Esophagus (tissue), 2 donors: ENCODE measurements around the gene TMEM156. TPM values are rescaled to one million over a fixed set of nuclear protein-coding genes. Genes with fewer than 3 reads are reported as not detected.
"Not testable (repeated sequence)": the region's sequence is repeated elsewhere in the genome, so short reads cannot be mapped to it uniquely, and the experiment has no call there.

Source experiments
- H3K27ac ChIP-seq, 2 donors: one replicate each; pipeline ENCODE4 v1.5.1; 2013; ENCODE audit warnings: low read depth in 2 of 2, mild to moderate bottlenecking in 2 of 2, inconsistent platforms in 1 of 2, low read length in 1 of 2, moderate library complexity in 1 of 2
- H3K27me3 ChIP-seq, 2 donors: one replicate each; pipeline ENCODE4 v1.6.1; 2013; ENCODE audit warnings: low read length in 2 of 2, control low read depth in 1 of 2, mild to moderate bottlenecking in 1 of 2; ENCODE audit not compliant: insufficient read depth in 2 of 2, control insufficient read depth in 1 of 2
- H3K36me3 ChIP-seq, 2 donors: one replicate each; pipeline ENCODE4 v1.6.1; 2013; ENCODE audit warnings: low read length in 1 of 2; ENCODE audit not compliant: control insufficient read depth in 2 of 2, insufficient read depth in 2 of 2
- H3K4me1 ChIP-seq, 2 donors: one replicate each; pipeline ENCODE4 v1.6.1; 2013; ENCODE audit warnings: low read length in 1 of 2; ENCODE audit not compliant: control insufficient read depth in 2 of 2, insufficient read depth in 2 of 2
- H3K4me3 ChIP-seq, 2 donors: one replicate each; pipeline ENCODE4 v1.5.1; 2013; ENCODE audit warnings: low read length in 2 of 2, mild to moderate bottlenecking in 2 of 2, low read depth in 1 of 2, moderate library complexity in 1 of 2
- H3K9me3 ChIP-seq, 2 donors: one replicate each; pipeline ENCODE4 v1.6.1; 2013; ENCODE audit warnings: mild to moderate bottlenecking in 2 of 2, low read depth in 1 of 2, low read length in 1 of 2, moderate library complexity in 1 of 2; ENCODE audit not compliant: control insufficient read depth in 2 of 2, insufficient read depth in 1 of 2
- WGBS, 2 donors: extraction: QIAGEN DNeasy Blood & Tissue Kit; methylation state at CpG; one replicate each; pipeline ENCODE4 v1.1.7; 2013; 5-methylcytosine and 5-hydroxymethylcytosine counted together
- polyA plus RNA-seq, 2 donors: library from polyadenylated mRNA; stranded (reverse); fragments of 200-250 nt; gene quantifications; one replicate each; pipeline ENCODE4 v1.2.3, GENCODE V29; 2013
- donor health status: healthy with polysubstance abuse.
- donor health status: Bipolar disorder and iron deficiency.

TMEM156 gene
- polyA plus RNA-seq, 2 donors, result 0.25 to 0.81 TPM

DNA sequence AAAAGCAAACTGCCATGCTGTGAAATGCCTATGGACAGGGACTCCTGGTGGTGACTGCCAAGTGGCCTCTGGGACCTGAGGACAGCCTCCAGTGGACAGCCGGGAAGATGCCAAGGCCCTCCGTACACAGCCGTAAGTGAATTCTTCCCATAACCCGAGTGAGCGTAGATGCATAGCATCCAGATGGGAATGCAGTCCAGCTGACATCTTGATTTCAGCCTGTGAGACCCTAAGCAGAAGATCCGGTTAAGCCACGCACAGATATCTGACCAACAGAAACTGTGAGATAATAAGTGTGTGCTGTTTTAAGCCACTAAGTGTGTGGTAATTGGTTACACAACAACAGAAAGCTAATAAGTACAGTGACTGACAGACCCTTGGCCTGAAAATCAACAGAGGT lies 55.9 kb downstream of the TMEM156 start:
- Histone ChIP-seq H3K27ac (no peak overlapping the region), H3K36me3 (no peaks in the 10 kb centered on the region), H3K4me1 (no peaks in the 10 kb centered on the region), H3K9me3 (no peaks in the 10 kb centered on the region), H3K27me3 (no peaks in the 10 kb centered on the region), H3K4me3 (no peak overlapping the region)
- WGBS, 2 donors, result 91 to 94% methylated on average over 7 of the region's 7 CpGs

DNA sequence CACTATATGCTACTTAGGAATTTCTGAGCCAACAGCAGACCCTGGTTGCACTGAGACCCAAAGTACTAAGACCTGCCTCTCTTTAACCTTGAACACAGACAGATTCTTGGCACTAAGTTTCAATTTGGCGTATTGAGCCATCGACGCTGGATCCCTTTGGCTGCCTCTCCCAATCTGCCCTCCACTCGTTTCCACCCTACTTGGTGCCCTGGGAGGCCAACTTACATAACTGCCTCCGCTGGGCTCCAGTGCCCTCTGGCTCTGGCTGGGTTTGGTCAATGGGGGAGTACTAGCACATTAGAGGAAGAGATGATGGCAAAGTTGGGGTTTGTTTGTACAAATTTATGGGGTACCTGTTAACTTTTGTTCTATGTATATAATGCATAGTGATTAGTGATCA lies 63.5 kb downstream of the TMEM156 start:
- Histone ChIP-seq H3K4me3 (no peak overlapping the region), H3K9me3 (no peaks in the 10 kb centered on the region), H3K4me1 (peaks cover 0 to 2% of the 10 kb centered on the region in 2 donors), H3K36me3 (no peaks in the 10 kb centered on the region), H3K27me3 (no peaks in the 10 kb centered on the region), H3K27ac (no peak overlapping the region)
- WGBS, 2 donors, result 84 to 95% methylated on average over 5 of the region's 5 CpGs

DNA sequence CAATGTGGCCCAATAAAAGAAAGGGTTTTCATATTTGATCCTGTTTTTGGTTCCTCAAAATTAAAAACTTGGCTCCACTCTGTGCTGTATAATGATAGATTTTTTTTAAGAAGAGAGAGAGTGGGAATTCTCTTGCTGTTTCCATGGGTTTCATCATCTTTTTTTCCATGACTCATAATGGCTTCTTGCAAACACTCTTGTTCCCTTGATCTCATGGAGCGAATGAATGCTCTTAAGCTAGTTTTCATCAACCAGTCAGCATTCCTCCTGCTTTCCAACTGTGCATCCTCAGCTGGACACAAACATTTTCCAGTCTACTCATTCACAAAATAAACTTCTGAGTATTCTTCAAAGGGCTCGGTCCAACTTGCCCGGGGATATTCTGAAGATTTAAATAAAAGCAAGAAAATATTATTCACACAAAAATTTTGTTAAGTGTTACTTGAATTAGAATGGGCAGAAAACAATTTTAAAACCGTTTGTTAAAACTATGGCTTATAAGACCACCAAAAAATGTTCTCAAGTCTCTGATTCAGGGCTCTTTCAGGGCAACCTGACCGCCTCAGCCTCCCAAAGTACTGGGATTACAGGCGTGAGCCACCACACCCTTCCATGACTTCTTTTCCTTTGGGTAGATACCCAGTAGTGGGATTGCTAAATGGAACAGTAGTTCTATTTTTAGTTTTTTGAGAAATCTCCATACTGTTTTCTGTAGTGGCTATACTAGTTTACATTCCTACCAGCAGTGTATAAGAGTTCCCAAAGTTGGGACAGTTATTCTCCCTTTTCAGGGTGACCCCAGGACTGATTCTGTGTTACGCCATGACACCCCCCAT lies 64.7 kb downstream of the TMEM156 start:
- WGBS, 2 donors, result 77 to 80% methylated on average over 7 of the region's 7 CpGs
- H3K36me3 ChIP-seq, result no peaks in the 10 kb centered on the region
- H3K4me3 ChIP-seq, result no peak overlapping the region
- no peaks in the 10 kb centered on the region for H3K27me3 ChIP-seq
- H3K27ac ChIP-seq, result no peak overlapping the region
- peaks cover 0 to 2% of the 10 kb centered on the region in 2 donors for H3K4me1 ChIP-seq
- H3K9me3 ChIP-seq, result no peaks in the 10 kb centered on the region

- Histone ChIP-seq H3K36me3 (no peaks in the 10 kb centered on the region), H3K4me3 (no peak overlapping the region), H3K4me1 (peaks cover 0 to 2% of the 10 kb centered on the region in 2 donors), H3K9me3 (no peaks in the 10 kb centered on the region), H3K27ac (no peak overlapping the region), H3K27me3 (no peaks in the 10 kb centered on the region)
- WGBS, 2 donors, result 75 to 84% methylated on average over 3 of the region's 3 CpGs
These were observed 66.3 kb downstream of the TMEM156 start for GRCh38 chr4:38965866-38966265.

DNA sequence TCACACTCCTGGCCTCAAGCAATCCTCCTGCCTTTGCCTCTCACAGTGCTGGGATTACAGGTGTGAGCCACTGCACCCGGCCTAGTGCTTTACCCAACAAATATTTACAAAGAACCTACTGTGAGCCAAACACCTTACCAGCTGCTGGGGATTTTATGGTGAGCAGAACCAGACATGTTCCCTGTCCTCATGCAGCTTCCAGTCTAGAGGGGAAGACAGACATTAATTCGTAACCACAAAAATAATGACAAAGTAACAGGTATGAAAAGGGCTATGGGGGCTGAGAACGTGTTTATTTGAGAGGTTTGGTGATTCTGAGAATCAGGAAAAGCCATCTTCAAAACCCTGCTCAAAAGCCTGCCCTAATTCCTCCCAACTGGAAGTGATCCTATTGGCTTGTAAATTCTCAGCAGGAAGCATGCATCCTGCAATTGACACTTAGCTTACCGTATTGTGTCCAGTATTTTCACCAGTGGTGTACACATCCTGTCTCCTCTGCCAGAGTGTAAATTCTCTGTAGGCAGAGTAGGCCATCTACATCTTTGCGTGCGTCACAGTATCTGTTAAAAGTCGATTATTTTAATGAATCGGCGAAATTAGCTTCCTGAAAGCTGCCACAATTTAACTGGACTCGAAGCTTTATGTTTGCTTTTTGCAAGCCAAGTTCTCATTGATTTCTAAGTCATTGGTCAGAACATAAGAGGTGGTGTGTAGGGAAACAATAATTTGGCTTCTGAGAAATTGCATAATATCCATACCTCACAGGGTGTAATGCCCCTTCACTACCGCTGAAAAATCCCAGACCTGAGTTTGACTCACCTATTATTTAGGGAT lies 67.0 kb downstream of the TMEM156 start:
- H3K27me3 ChIP-seq, result no peaks in the 10 kb centered on the region
- H3K4me1 ChIP-seq, result peaks cover 0 to 2% of the 10 kb centered on the region in 2 donors
- 86 to 87% methylated on average over 11 of the region's 11 CpGs for WGBS, 2 donors
- H3K4me3 ChIP-seq, result no peak overlapping the region
- no peaks in the 10 kb centered on the region for H3K9me3 ChIP-seq
- no peaks in the 10 kb centered on the region for H3K36me3 ChIP-seq
- no peak overlapping the region for H3K27ac ChIP-seq

GRCh38 chr4:38959248-38959647 lies 73.0 kb downstream of the TMEM156 start:
- WGBS, 2 donors, result 88 to 93% methylated on average over 5 of the region's 5 CpGs
- not testable (repeated sequence) for H3K9me3 ChIP-seq, H3K27me3 ChIP-seq, H3K4me1 ChIP-seq, H3K27ac ChIP-seq, H3K4me3 ChIP-seq, H3K36me3 ChIP-seq

DNA sequence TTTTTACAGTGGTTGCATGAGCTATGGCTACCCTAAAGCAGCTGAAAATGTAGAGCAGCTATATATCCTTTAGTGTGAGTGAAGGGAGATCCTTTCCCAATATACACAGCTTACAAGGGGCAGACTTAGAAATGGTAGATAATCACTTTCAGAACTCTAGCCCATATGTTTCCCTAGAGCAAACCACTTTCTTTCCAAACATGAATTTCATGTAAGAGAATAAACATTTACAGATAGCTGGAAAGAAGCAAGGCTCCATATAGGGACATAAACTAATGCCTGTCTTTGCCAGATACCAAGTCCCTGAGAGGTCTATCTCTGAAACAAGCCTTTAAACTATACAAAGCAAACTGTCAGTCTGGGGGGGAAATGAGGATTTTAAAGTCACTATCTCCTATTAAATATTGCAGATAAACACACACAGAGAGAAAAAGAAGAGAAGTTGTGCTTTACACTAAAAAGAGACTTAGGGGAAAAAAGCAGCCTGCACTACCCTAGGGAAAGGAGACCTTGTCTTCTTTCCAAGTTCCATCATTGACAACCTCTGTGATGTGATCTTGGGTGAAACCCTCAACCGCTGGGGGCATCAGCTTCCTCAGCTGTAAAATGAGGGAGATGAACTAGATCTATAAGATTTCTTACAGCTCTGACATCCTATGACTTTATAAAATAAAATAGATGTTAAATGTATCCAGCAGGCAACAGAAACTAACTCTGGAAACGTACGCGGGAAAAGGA lies 73.6 kb downstream of the TMEM156 start:
- Histone ChIP-seq H3K36me3 (no peaks in the 10 kb centered on the region), H3K9me3 (no peaks in the 10 kb centered on the region), H3K4me1 (no peaks in the 10 kb centered on the region), H3K4me3 (no peak overlapping the region), H3K27ac (no peak overlapping the region), H3K27me3 (no peaks in the 10 kb centered on the region)
- WGBS, 2 donors, result 83 to 91% methylated on average over 4 of the region's 4 CpGs

DNA sequence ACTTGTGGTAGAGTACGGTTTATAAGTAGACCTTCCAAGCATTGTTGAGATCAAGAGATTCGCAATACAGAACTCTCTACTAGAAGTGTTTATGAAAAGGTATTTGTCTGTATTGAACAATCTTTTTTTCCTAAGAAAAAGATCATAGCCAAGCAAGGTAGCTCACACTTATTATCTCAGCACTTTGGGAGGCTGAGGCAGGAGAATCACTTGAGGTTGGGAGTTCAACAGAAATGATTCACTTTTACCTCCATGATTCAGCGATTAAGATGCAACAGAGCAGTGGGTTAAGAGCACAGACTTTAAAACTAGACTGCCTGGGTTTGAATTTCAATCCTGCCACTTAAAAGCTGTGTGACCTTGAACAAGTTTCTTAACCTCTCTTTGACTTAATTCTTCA lies 74.3 kb downstream of the TMEM156 start:
- Histone ChIP-seq H3K4me3 (no peak overlapping the region), H3K27ac (no peak overlapping the region), H3K36me3 (no peaks in the 10 kb centered on the region), H3K9me3 (no peaks in the 10 kb centered on the region), H3K4me1 (no peaks in the 10 kb centered on the region), H3K27me3 (no peaks in the 10 kb centered on the region)
- WGBS, 2 donors, result 93% methylated on average over 3 of the region's 3 CpGs

DNA sequence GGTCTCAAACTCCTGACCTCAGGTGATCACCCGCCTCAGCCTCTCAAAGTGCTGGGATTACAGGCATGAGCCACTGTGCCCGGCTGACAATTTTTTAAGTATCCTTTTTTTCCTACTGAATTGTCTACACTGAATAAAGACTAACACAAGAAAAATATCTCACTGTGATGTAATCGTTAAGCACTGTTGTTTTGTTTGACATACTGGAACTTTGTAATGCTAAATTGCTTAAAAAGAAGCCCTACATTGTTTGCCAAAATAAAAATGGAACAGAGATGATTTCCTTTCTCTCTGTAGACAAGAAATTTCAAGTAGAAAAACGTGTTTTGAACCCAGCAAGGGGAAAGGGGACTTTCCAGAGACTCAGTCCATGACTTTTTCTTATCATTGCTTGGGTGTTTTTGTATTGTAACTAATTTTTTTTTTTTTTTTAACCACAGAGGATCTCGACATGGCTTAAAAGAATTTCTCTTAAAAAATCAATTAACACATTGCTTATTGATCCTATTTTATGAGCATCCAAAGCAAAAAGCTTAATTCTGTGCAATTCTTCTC lies 74.9 kb downstream of the TMEM156 start:
- Histone ChIP-seq H3K36me3 (no peaks in the 10 kb centered on the region), H3K9me3 (no peaks in the 10 kb centered on the region), H3K27me3 (no peaks in the 10 kb centered on the region), H3K27ac (no peak overlapping the region), H3K4me3 (no peak overlapping the region), H3K4me1 (no peaks in the 10 kb centered on the region)
- WGBS, 2 donors, result 30 to 39% methylated on average over 5 of the region's 5 CpGs
